Activated CD8-positive, alpha-beta memory T cell treated with anti-CD3 and anti-CD28 coated beads, Interleukin-2, amount 50 U/mL, for 4 hours (primary cell): ENCODE results near the gene PRLHR.
"Not testable (repeated sequence)": the region's sequence is repeated elsewhere in the genome, so short reads cannot be mapped to it uniquely, and the experiment has no call there.

Experiments used
- DNase-seq: peaks from one replicate; pipeline ENCODE4 v3.0.0-alpha.2; 2020

The PRLHR gene

GRCh38 chr10:118595598-118596425 is at the start of gene PRLHR:
TSS of gene PRLHR (minus strand) at chr10:118595648. CDS start at chr10:118595244, 404 bp downstream.
- no peak for DNase-seq

- DNase-seq = no peak
These were observed 46.8 kb upstream of the PRLHR start for GRCh38 chr10:118642228-118642627.

GRCh38 chr10:118638680-118639079 is 43.2 kb upstream of the PRLHR start:
- no peak for DNase-seq

- no peak for DNase-seq
These were observed 40.4 kb upstream of the PRLHR start for GRCh38 chr10:118635674-118636402.

- DNase-seq = no peak
These were observed 38.3 kb upstream of the PRLHR start for GRCh38 chr10:118633786-118634185.

- DNase-seq = no peak
These were observed 33.8 kb upstream of the PRLHR start for GRCh38 chr10:118629211-118629610.

- no peak for DNase-seq
These were observed 32.9 kb upstream of the PRLHR start for GRCh38 chr10:118628397-118628796.

- no peak for DNase-seq
These were observed 31.5 kb upstream of the PRLHR start for GRCh38 chr10:118626953-118627352.

- DNase-seq = no peak
These were observed 30.1 kb upstream of the PRLHR start for GRCh38 chr10:118625504-118625903.

- no peak for DNase-seq
These were observed 29.3 kb upstream of the PRLHR start for GRCh38 chr10:118624747-118625146.

- peak; percentile 23 for DNase-seq
These were observed 26.0 kb upstream of the PRLHR start for GRCh38 chr10:118621304-118621942.

- DNase-seq = not testable (repeated sequence)
These were observed 18.4 kb upstream of the PRLHR start for GRCh38 chr10:118613863-118614262.

GRCh38 chr10:118610577-118610976 is 15.1 kb upstream of the PRLHR start:
- DNase-seq = no peak

- no peak for DNase-seq
These were observed 12.4 kb upstream of the PRLHR start for GRCh38 chr10:118607768-118608354.

- DNase-seq = no peak
These were observed 10.2 kb upstream of the PRLHR start for GRCh38 chr10:118605694-118606093.

- DNase-seq = no peak
These were observed 1.1 kb upstream of the PRLHR start for GRCh38 chr10:118596426-118597124.

GRCh38 chr10:118595064-118595420 is 406 bp downstream of the PRLHR start:
- DNase-seq = no peak

GRCh38 chr10:118594392-118595063 is 920 bp downstream of the PRLHR start:
- DNase-seq = peak; percentile 39

- DNase-seq = no peak
These were observed 2.6 kb downstream of the PRLHR start for GRCh38 chr10:118592675-118593330.

- DNase-seq = no peak
These were observed 5.1 kb downstream of the PRLHR start for GRCh38 chr10:118590334-118590733.

- DNase-seq = no peak
These were observed 7.4 kb downstream of the PRLHR start for GRCh38 chr10:118587881-118588651.
